Measurements from ENCODE around the gene ELANE. TPM values are rescaled to one million over a fixed set of nuclear protein-coding genes. Genes with fewer than 3 reads are reported as not detected.
A peak's percentile ranks its signal among the peaks of the same experiment; 100 is the strongest.

ELANE gene
- total and polyA plus RNA-seq, 10 donors: 2.8 to 137 (median 9.8) TPM

DNA sequence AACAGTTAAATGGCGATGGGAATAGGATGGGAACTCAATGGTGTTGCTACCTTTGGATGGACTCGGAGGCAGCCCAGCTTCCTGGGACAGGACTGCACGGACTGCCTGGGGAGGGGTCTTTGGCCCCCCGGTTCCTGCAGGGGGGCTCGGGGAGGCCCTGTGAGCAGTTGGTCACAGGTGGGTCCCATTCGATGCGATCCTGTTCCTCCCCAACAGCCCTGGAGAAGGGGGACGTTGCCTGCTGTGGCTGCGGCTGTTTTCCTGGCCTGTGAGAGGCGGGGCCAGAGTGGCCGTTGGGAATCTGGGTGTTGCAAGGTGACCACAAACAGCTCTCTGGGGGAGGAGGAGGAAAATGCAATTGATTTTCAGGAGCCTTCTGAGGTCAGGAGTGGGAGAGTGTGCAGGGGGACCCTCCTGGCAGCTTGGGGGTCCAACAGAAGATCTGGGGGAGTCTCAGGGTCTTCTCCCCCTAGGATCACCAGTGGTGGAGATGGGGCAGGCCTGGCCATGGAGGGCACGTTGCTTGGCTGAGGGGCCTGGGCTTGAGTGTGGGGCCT is 28.5 kb upstream of the ELANE start:
- Histone ChIP-seq H3K27ac (no peak overlapping the region), H3K36me3 (no peaks in the 10 kb centered on the region), H3K4me1 (peaks cover 0 to 71% (median 32%) of the 10 kb centered on the region in 6 donors), H3K4me3 (no peak overlapping the region), H3K9me3 (no peaks in the 10 kb centered on the region), H3K27me3 (replicated peaks in 1 of 7) (peaks cover 0 to 48% (median 31%) of the 10 kb centered on the region in 7 donors)
- WGBS, 5 donors: 36 to 64% (median 44%) methylated on average over 12 of the region's 12 CpGs
- TF ChIP-seq, protein P1, sequence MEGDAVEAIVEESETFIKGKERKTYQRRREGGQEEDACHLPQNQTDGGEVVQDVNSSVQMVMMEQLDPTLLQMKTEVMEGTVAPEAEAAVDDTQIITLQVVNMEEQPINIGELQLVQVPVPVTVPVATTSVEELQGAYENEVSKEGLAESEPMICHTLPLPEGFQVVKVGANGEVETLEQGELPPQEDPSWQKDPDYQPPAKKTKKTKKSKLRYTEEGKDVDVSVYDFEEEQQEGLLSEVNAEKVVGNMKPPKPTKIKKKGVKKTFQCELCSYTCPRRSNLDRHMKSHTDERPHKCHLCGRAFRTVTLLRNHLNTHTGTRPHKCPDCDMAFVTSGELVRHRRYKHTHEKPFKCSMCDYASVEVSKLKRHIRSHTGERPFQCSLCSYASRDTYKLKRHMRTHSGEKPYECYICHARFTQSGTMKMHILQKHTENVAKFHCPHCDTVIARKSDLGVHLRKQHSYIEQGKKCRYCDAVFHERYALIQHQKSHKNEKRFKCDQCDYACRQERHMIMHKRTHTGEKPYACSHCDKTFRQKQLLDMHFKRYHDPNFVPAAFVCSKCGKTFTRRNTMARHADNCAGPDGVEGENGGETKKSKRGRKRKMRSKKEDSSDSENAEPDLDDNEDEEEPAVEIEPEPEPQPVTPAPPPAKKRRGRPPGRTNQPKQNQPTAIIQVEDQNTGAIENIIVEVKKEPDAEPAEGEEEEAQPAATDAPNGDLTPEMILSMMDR (IDR thresholded peaks at IDR 0.05 in 8 of 11, conservative IDR thresholded peaks at IDR 0.05 in 3 of 11): no peak
- TF ChIP-seq POLR2A (IDR thresholded peaks at IDR 0.05) (no peak), POLR2AphosphoS5 (IDR thresholded peaks at IDR 0.05) (no peak)
- intact Hi-C loops (cut with DNase I; ENCODE audit: low total_unique reads): no loop called here
- no peak for DNase-seq

DNA sequence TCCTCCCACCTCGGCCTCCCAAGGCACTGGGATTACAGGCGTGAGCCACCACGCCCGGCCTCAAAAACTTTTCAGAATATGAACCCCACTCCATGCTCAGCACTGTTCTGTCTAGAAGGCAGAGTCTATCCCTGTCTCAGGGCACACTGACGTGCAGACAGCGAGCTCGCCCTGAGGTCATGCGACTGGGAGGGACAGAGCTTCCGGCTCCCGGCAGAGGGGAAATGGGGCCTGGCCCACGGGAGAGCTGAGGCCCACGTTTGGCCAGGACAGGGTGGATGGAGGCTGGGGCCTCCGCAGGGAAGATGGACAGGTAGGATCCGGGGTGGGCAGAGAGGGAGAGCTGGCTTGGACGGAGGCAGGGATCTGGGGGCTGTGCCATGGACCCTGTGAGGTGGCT is 27.2 kb upstream of the ELANE start:
- peak; percentile 69 for DNase-seq
- Histone ChIP-seq H3K4me1 (peaks cover 0 to 71% (median 32%) of the 10 kb centered on the region in 6 donors), H3K9me3 (no peaks in the 10 kb centered on the region), H3K4me3 (no peak overlapping the region), H3K27ac (no peak overlapping the region), H3K36me3 (no peaks in the 10 kb centered on the region), H3K27me3 (replicated peaks in 1 of 7) (peaks cover 0 to 55% (median 31%) of the 10 kb centered on the region in 7 donors)
- WGBS, 5 donors: 46 to 71% (median 57%) methylated on average over 14 to 15 of the region's 15 CpGs
- TF ChIP-seq POLR2AphosphoS5 (IDR thresholded peaks at IDR 0.05) (peak in 1 of 3 donors; percentile 37), POLR2A (IDR thresholded peaks at IDR 0.05) (no peak)
- TF ChIP-seq, protein P1 (IDR thresholded peaks at IDR 0.05 in 8 of 11, conservative IDR thresholded peaks at IDR 0.05 in 3 of 11): no peak
- intact Hi-C loops (cut with DNase I; ENCODE audit: low total_unique reads): no loop called here

DNA sequence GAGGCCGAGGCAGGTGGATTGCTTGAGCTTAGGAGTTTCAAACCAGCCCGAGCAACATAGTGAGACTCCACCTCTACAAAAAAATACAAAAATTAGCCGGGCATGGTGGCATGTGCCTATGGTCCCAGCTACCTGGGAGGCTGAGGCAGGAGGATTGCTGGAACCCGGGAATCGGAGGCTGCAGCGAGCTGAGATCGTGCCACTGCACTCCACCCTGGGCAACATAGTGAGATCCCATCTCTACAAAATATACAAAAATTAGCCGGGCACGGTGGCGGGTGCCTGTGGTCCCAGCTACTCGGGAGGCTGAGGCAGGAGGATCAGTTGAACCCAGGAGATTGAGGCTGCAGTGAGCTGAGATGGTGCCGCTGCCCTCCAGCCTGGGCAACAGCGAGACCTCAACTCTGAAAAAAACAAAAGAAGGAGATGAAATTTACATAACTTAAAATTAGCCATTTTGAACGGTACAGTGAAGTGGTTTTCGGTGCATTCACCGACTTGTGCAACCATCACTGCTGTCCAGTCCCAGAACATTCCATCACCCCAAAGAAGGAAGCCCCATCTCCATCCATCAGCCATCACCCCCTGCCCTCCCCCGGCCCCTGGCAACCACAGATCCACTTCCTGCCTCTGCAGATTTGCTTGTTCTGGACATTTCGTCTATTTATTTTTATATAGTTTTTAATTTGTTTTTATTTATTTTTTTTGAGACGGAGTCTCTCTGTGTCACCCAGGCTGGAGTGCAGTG is 26.0 kb upstream of the ELANE start:
- TF ChIP-seq, protein P1 (IDR thresholded peaks at IDR 0.05 in 8 of 11, conservative IDR thresholded peaks at IDR 0.05 in 3 of 11): no peak
- TF ChIP-seq POLR2AphosphoS5 (IDR thresholded peaks at IDR 0.05) (no peak), POLR2A (IDR thresholded peaks at IDR 0.05) (no peak)
- 63 to 75% (median 68%) methylated on average over 18 to 19 of the region's 19 CpGs for WGBS, 5 donors
- no peak overlapping the region for H3K27ac ChIP-seq
- no peaks in the 10 kb centered on the region for H3K9me3 ChIP-seq
- H3K4me1 ChIP-seq: peaks cover 0 to 79% (median 30%) of the 10 kb centered on the region in 6 donors
- intact Hi-C loops (cut with DNase I; ENCODE audit: low total_unique reads): no loop called here
- no peak for DNase-seq
- H3K36me3 ChIP-seq: no peaks in the 10 kb centered on the region
- no peak overlapping the region for H3K4me3 ChIP-seq
- peaks cover 0 to 64% (median 31%) of the 10 kb centered on the region in 7 donors for H3K27me3 ChIP-seq (replicated peaks in 1 of 7)

DNA sequence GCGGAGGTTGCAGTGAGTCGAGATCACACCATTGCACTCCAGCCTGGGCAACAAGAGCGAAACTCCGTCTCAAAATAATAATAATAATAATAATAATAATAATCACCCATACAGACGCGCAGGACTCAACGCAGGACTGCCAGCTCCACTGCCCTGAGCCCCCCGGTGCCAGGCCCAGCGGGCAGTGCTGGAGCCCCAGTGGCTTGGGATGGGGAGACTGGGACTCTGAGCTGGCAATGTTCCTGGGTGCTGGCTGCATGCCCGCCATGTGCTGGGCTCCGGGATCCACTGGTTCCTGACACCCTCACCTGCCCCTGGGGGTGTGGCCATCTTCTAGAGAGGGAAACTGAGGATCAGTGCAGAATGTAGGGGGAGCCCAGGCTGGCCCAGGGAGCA is 24.8 kb upstream of the ELANE start:
- no peak for TF ChIP-seq POLR2AphosphoS5 (IDR thresholded peaks at IDR 0.05)
- no peak for TF ChIP-seq POLR2A (IDR thresholded peaks at IDR 0.05)
- TF ChIP-seq, protein P1 (IDR thresholded peaks at IDR 0.05 in 8 of 11, conservative IDR thresholded peaks at IDR 0.05 in 3 of 11): no peak
- no peak for DNase-seq
- peaks cover 0 to 63% (median 18%) of the 10 kb centered on the region in 7 donors for H3K27me3 ChIP-seq (replicated peaks in 1 of 7)

More for the DNA sequence above, 24.8 kb upstream of the ELANE start:
- Histone ChIP-seq H3K9me3 (no peaks in the 10 kb centered on the region), H3K4me1 (peaks cover 0 to 77% (median 20%) of the 10 kb centered on the region in 6 donors), H3K4me3 (no peak overlapping the region), H3K36me3 (no peaks in the 10 kb centered on the region), H3K27ac (peak overlapping the region in 1 of 8 donors; percentile 31)
- intact Hi-C loops (cut with DNase I; ENCODE audit: low total_unique reads): no loop called here
- 72 to 92% (median 83%) methylated on average over 11 of the region's 11 CpGs for WGBS, 5 donors
